Esophagus squamous epithelium (tissue), 5 donors: ENCODE data around the gene ADARB2. TPM values are rescaled to one million over a fixed set of nuclear protein-coding genes. Genes with fewer than 3 reads are reported as not detected.
"Not testable (repeated sequence)": the region's sequence is repeated elsewhere in the genome, so short reads cannot be mapped to it uniquely, and the experiment has no call there.

ENCODE experiments used
- DNase-seq: peaks from one replicate; lab custom pipeline; 2025; lab: John Stamatoyannopoulos, UW
- H3K27ac ChIP-seq, 4 donors: fragments of 200-600 bp; sonication (generic); one replicate each; pipeline ENCODE4 v1.5.1; 2016 to 2019; ENCODE audit warnings: mild to moderate bottlenecking in 1 of 4
- H3K27me3 ChIP-seq, 4 donors: fragments of 200-600 bp; sonication (generic); 1 replicate in 3 of 4; 2 replicates in 1 of 4; pipeline versions ENCODE4 v1.5.1 to v1.6.0; 2017 to 2021; ENCODE audit warnings: antibody characterized with exemption in 1 of 4
- H3K36me3 ChIP-seq, 3 donors: fragments of 200-600 bp; sonication (generic); one replicate each; pipeline ENCODE4 v1.5.1; 2016 to 2019
- H3K4me1 ChIP-seq, 3 donors: fragments of 200-600 bp; sonication (generic); one replicate each; pipeline ENCODE4 v1.5.1; 2017 to 2019
- H3K4me3 ChIP-seq, 4 donors: fragments of 200-600 bp; sonication (generic); 1 replicate in 3 of 4; 2 replicates in 1 of 4; pipeline ENCODE4 v1.5.1; 2016 to 2019; ENCODE audit warnings: mild to moderate bottlenecking in 2 of 4, moderate library complexity in 1 of 4
- H3K9me3 ChIP-seq, 3 donors: fragments of 200-600 bp; sonication (generic); one replicate each; pipeline ENCODE4 v1.5.1; 2016 to 2019
- CTCF ChIP-seq, 6 experiments: fragments of 450-650 bp in 4 of 6; fragments of 200-600 bp in 2 of 6; sonication (generic) in 2 of 6; IDR thresholded peaks; one replicate each; pipeline ENCODE4 v1.5.1; 2016 to 2019; ENCODE audit warnings: antibody characterized with exemption in 6 of 6, mild to moderate bottlenecking in 4 of 6, moderate library complexity in 4 of 6
- POLR2A ChIP-seq, 4 donors: fragments of 450-650 bp; IDR thresholded peaks; one replicate each; pipeline ENCODE4 v1.6.1; 2017; ENCODE audit warnings: antibody characterized with exemption in 4 of 4, mild to moderate bottlenecking in 4 of 4, moderate library complexity in 3 of 4
- WGBS, 2 donors: methylation state at CpG; one replicate each; pipeline ENCODE4 v1.1.5; 2018; 5-methylcytosine and 5-hydroxymethylcytosine counted together
- intact Hi-C: fragments of 100-400 bp; cut with DNase I; formaldehyde crosslinking; loops from one replicate; pipeline ENCODE4 v1.15.0; 2022
- total RNA-seq, 4 donors: library from RNA; depleted of rRNA; stranded (reverse); fragments of >200 nt; gene quantifications; one replicate each; pipeline ENCODE4 v1.1.0, GENCODE V29; 2016
- donor health status: DM: yes; HTN: yes; CAD: no.

The ADARB2 gene
- total RNA-seq, 4 donors from 2014 or later = 0.21 to 3.5 (median 1.5) TPM

- WGBS, 2 donors = 65 to 71% methylated on average over 3 of the region's 3 CpGs
- Histone ChIP-seq H3K9me3 (no peaks in the 10 kb centered on the region), H3K4me1 (no peaks in the 10 kb centered on the region), H3K27ac (no peak overlapping the region), H3K4me3 (no peak overlapping the region), H3K36me3 (no peaks in the 10 kb centered on the region), H3K27me3 (peaks cover 0 to 33% (median 0%) of the 10 kb centered on the region in 4 donors)
- DNase-seq = no peak
- no peak for TF ChIP-seq CTCF (IDR thresholded peaks at IDR 0.05)
- TF ChIP-seq POLR2A (IDR thresholded peaks at IDR 0.05) = no peak
- intact Hi-C loops = no loop called here
Observed at GRCh38 chr10:1251769-1252168, 485.6 kb downstream of the ADARB2 start.

- TF ChIP-seq POLR2A (IDR thresholded peaks at IDR 0.05) (no peak), CTCF (IDR thresholded peaks at IDR 0.05) (no peak)
- Histone ChIP-seq H3K27ac (no peak overlapping the region), H3K4me3 (no peak overlapping the region), H3K27me3 (peaks cover 0 to 18% (median 0%) of the 10 kb centered on the region in 4 donors), H3K9me3 (no peaks in the 10 kb centered on the region), H3K4me1 (no peaks in the 10 kb centered on the region), H3K36me3 (no peaks in the 10 kb centered on the region)
- intact Hi-C loops = no loop called here
- 39 to 43% methylated on average over 5 to 7 of the region's 7 CpGs for WGBS, 2 donors
- DNase-seq = no peak
Observed at GRCh38 chr10:1249142-1249920, 488.0 kb downstream of the ADARB2 start.

- DNase-seq, H3K27ac ChIP-seq, H3K9me3 ChIP-seq, H3K4me3 ChIP-seq, H3K4me1 ChIP-seq, H3K36me3 ChIP-seq, intact Hi-C loops: not testable (repeated sequence)
- 36 to 52% methylated on average over 8 to 9 of the region's 13 CpGs for WGBS, 2 donors
- peaks cover 0 to 18% (median 0%) of the 10 kb centered on the region in 4 donors for H3K27me3 ChIP-seq
Observed at GRCh38 chr10:1248262-1248630, 489.1 kb downstream of the ADARB2 start.

- Histone ChIP-seq H3K9me3 (no peaks in the 10 kb centered on the region), H3K27ac (no peak overlapping the region), H3K4me1 (no peaks in the 10 kb centered on the region), H3K36me3 (no peaks in the 10 kb centered on the region), H3K27me3 (peaks cover 0 to 18% (median 0%) of the 10 kb centered on the region in 4 donors), H3K4me3 (no peak overlapping the region)
- WGBS, 2 donors = 63 to 66% methylated on average over 15 of the region's 17 CpGs
- TF ChIP-seq POLR2A (IDR thresholded peaks at IDR 0.05) (no peak), CTCF (IDR thresholded peaks at IDR 0.05) (no peak)
- no peak for DNase-seq
- intact Hi-C loops = no loop called here
Observed at GRCh38 chr10:1247598-1248261, 489.6 kb downstream of the ADARB2 start.

- Histone ChIP-seq H3K4me1 (no peaks in the 10 kb centered on the region), H3K4me3 (no peak overlapping the region), H3K27me3 (peaks cover 0 to 44% (median 0%) of the 10 kb centered on the region in 4 donors), H3K9me3 (no peaks in the 10 kb centered on the region), H3K27ac (no peak overlapping the region), H3K36me3 (no peaks in the 10 kb centered on the region)
- TF ChIP-seq POLR2A (IDR thresholded peaks at IDR 0.05) (no peak), CTCF (IDR thresholded peaks at IDR 0.05) (no peak)
- WGBS, 2 donors = 93 to 97% methylated on average over 18 of the region's 18 CpGs
- intact Hi-C loops = no loop called here
- no peak for DNase-seq
Observed at GRCh38 chr10:1244493-1244892, 492.8 kb downstream of the ADARB2 start.
